Fibroblast of lung (primary cell): Measurements from ENCODE around the gene RSPO1.

Source experiments
- CTCF ChIP-seq, 2 donors: IDR thresholded peaks in 1 of 2; conservative IDR thresholded peaks in 1 of 2; 1 replicate in 1 of 2; 2 replicates in 1 of 2; pipeline ENCODE4 v1.5.1; 2011 to 2012; ENCODE audit warnings: low read length in 2 of 2, control low read depth in 1 of 2, inconsistent platforms in 1 of 2, low read depth in 1 of 2, mild to moderate bottlenecking in 1 of 2
- EZH2 ChIP-seq: IDR thresholded peaks from 2 replicates; pipeline ENCODE4 v1.5.1; 2012; ENCODE audit warnings: low read length, control low read depth, mild to moderate bottlenecking; ENCODE audit errors: missing control alignments

GRCh38 chr1:37562984-37563383 lies 71.7 kb downstream of the RSPO1 start:
- TF ChIP-seq CTCF (conservative IDR thresholded peaks at IDR 0.05 in 1 of 2, IDR thresholded peaks at IDR 0.05 in 1 of 2; ENCODE audit: low read depth in 1 of 2, low read length in 2 of 2): no peak
- no peak for TF ChIP-seq EZH2
